Myocyte (in vitro differentiated cells): ENCODE data around the gene CDH13. TPM values are rescaled to one million over a fixed set of nuclear protein-coding genes. Genes with fewer than 3 reads are reported as not detected.

Experiments used
- DNase-seq: peaks from one replicate; pipeline ENCODE4 v3.0.0-alpha.2; 2012; ENCODE audit warnings: low read depth
- polyA plus RNA-seq: library from polyadenylated mRNA; unstranded; fragments of >200 nt; gene quantifications from one replicate; pipeline ENCODE4 v1.2.1, GENCODE V29; 2012; ENCODE audit warnings: missing spikeins
- total RNA-seq: library from RNA; depleted of rRNA; stranded (reverse); fragments of >200 nt; gene quantifications from 2 replicates; pipeline ENCODE4 v1.2.3, GENCODE V29; 2014

CDH13 gene
- 154 and 160 TPM in 2 replicates for total RNA-seq
- polyA plus RNA-seq = 169 TPM

- DNase-seq = peak; percentile 86
Measured at GRCh38 chr16:82626791-82627261, at the start of gene CDH13. CDH13 (plus strand) TSS chr16:82626969.

- peak; percentile 43 for DNase-seq
Measured at GRCh38 chr16:82580298-82580890, 46.4 kb upstream of the CDH13 start.

- no peak for DNase-seq
Measured at GRCh38 chr16:82582975-82583374, 43.8 kb upstream of the CDH13 start.

- no peak for DNase-seq
Measured at GRCh38 chr16:82583422-82583821, 43.3 kb upstream of the CDH13 start.

GRCh38 chr16:82584553-82585152 lies 42.1 kb upstream of the CDH13 start:
- DNase-seq = peak; percentile 47

- no peak for DNase-seq
Measured at GRCh38 chr16:82585675-82586074, 41.1 kb upstream of the CDH13 start.

- no peak for DNase-seq
Measured at GRCh38 chr16:82586130-82586529, 40.6 kb upstream of the CDH13 start.

GRCh38 chr16:82587289-82587688 lies 39.5 kb upstream of the CDH13 start:
- DNase-seq = no peak

- no peak for DNase-seq
Measured at GRCh38 chr16:82589407-82589806, 37.4 kb upstream of the CDH13 start.

GRCh38 chr16:82594114-82594513 lies 32.7 kb upstream of the CDH13 start:
- no peak for DNase-seq

GRCh38 chr16:82598771-82599170 lies 28.0 kb upstream of the CDH13 start:
- DNase-seq = no peak

- DNase-seq = no peak
Measured at GRCh38 chr16:82601989-82602640, 24.7 kb upstream of the CDH13 start.

GRCh38 chr16:82603784-82604411 lies 22.9 kb upstream of the CDH13 start:
- peak; percentile 77 for DNase-seq

GRCh38 chr16:82605076-82605475 lies 21.7 kb upstream of the CDH13 start:
- DNase-seq = no peak

GRCh38 chr16:82605863-82606620 lies 20.7 kb upstream of the CDH13 start:
- no peak for DNase-seq

GRCh38 chr16:82609140-82609539 lies 17.6 kb upstream of the CDH13 start:
- DNase-seq = peak; percentile 87

- DNase-seq = no peak
Measured at GRCh38 chr16:82612263-82612662, 14.5 kb upstream of the CDH13 start.

GRCh38 chr16:82616356-82616755 lies 10.4 kb upstream of the CDH13 start:
- DNase-seq = no peak

- DNase-seq = peak; percentile 39
Measured at GRCh38 chr16:82621781-82622180, 5.0 kb upstream of the CDH13 start.

GRCh38 chr16:82623241-82623640 lies 3.5 kb upstream of the CDH13 start:
- no peak for DNase-seq
